GM21367 (cell line): ENCODE results near the gene GUK1.
"Not testable (repeated sequence)": the region's sequence is repeated elsewhere in the genome, so short reads cannot be mapped to it uniquely, and the experiment has no call there.

Experiments
- ATAC-seq: cut with Tn5 transposase; IDR thresholded peaks from one replicate; pipeline ENCODE4 v1.9.1; 2021; ENCODE audit not compliant: unreplicated experiment

Gene GUK1

GRCh38 chr1:228175316-228176023 lies 35.4 kb downstream of the GUK1 start:
- ATAC-seq: no peak

GRCh38 chr1:228176024-228176395 lies 35.9 kb downstream of the GUK1 start:
- no peak for ATAC-seq

- no peak for ATAC-seq
Measured at GRCh38 chr1:228176461-228177182, 36.5 kb downstream of the GUK1 start.

- no peak for ATAC-seq
Measured at GRCh38 chr1:228177183-228177475, 37.0 kb downstream of the GUK1 start.

- no peak for ATAC-seq
Measured at GRCh38 chr1:228177721-228178710, 37.9 kb downstream of the GUK1 start.

- no peak for ATAC-seq
Measured at GRCh38 chr1:228178737-228179684, 38.9 kb downstream of the GUK1 start.

- no peak for ATAC-seq
Measured at GRCh38 chr1:228180271-228180958, 40.3 kb downstream of the GUK1 start.

GRCh38 chr1:228180959-228181644 lies 41.0 kb downstream of the GUK1 start:
- no peak for ATAC-seq

GRCh38 chr1:228181645-228182034 lies 41.6 kb downstream of the GUK1 start:
- no peak for ATAC-seq

- no peak for ATAC-seq
Measured at GRCh38 chr1:228182296-228183030, 42.4 kb downstream of the GUK1 start.

GRCh38 chr1:228184152-228184551 lies 44.1 kb downstream of the GUK1 start:
- ATAC-seq: no peak

- no peak for ATAC-seq
Measured at GRCh38 chr1:228185641-228185965, 45.5 kb downstream of the GUK1 start.

- not testable (repeated sequence) for ATAC-seq
Measured at GRCh38 chr1:228188249-228188648, 48.2 kb downstream of the GUK1 start.

GRCh38 chr1:228190182-228190581 lies 50.1 kb downstream of the GUK1 start:
- ATAC-seq: no peak

- ATAC-seq: no peak
Measured at GRCh38 chr1:228190778-228191177, 50.7 kb downstream of the GUK1 start.

- ATAC-seq: no peak
Measured at GRCh38 chr1:228194436-228194835, 54.4 kb downstream of the GUK1 start.

GRCh38 chr1:228194921-228195812 lies 55.1 kb downstream of the GUK1 start:
- no peak for ATAC-seq
